NCI-H1436 (cell line): ENCODE measurements around the gene MRPL24.
"Not testable (repeated sequence)": the region's sequence is repeated elsewhere in the genome, so short reads cannot be mapped to it uniquely, and the experiment has no call there.

Experiments used
- DNase-seq: peaks from one replicate; lab custom pipeline; 2025; lab: John Stamatoyannopoulos, UW

Gene MRPL24

GRCh38 chr1:156760092-156760795, 19.4 kb upstream of the MRPL24 start:
- no peak for DNase-seq

- DNase-seq: not testable (repeated sequence)
Measured at GRCh38 chr1:156757572-156758253, 16.8 kb upstream of the MRPL24 start.

- no peak for DNase-seq
Measured at GRCh38 chr1:156756355-156756754, 15.5 kb upstream of the MRPL24 start.

DNA sequence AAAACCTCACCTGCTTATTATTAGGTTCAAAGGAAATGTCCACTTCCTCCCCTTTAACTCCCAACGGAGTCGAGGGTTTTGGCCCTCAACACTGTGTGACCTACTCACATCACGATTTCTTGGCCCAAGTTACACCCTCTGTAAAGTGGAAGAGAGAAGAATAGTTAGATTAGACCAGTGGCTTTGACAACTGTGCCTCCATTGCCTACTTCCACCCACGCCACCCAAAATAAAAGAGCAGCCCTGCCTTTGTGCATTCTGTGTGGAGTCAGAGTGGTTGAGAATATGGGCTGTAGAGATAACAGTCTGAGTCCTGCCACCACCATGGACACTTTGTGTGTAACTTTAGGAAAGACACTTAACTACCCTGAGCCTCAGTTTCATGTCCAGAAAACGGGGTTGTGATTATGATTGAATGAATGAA, 14.7 kb upstream of the MRPL24 start:
- no peak for DNase-seq

- DNase-seq: peak; percentile 94
Measured at GRCh38 chr1:156754219-156754618, 13.3 kb upstream of the MRPL24 start.

DNA sequence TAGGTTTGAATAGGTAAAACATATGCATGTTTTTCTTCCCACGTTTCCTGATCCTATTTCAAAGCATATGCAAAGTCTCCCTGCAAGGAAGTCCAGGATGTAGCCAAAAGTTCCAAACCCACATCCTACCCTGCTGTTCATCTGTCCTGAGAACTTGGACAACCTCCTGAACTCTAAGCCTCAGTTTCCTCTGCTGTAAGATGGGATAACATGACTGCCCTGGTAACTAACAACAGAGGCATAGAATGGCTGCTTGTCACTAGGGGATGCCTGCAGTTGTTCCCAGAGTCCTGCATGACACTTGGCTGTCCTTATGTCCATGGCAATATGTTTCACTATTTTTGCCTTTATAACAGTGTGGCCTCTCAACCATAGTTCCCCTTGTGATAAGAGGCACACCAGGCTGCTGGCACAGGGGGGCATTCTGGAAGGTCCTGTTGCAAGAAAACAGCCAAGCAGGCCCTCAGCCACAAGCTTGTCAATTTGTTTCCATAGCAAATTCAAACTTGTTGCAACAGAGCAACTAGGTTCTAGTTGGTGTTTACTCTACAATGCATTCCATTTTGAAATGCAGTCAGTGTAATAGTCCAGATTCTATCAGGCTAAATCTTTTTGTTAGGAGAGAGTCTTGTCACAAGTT, 12.1 kb upstream of the MRPL24 start:
- no peak for DNase-seq

- DNase-seq: peak; percentile 94
Measured at GRCh38 chr1:156751757-156752481, 11.0 kb upstream of the MRPL24 start.

DNA sequence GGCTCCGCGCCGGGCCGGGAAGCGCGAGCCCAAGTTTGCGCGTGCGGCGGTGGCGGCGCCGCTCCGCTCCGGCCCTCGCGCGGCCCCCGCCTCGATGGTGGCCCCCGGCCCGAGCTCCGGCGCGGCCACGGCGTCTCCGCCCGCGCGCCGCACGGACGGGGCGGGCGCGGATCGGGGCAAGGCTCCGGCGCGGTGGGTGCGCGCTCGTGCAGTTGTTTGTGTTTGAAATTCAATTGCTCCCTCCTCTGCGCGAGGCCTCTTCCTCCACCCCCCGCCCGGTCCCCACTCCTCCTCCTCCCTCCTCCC, 10.5 kb upstream of the MRPL24 start, which contains the start of gene HDGF:
TSS of gene HDGF (minus strand) at position 225 of the 306 bp plus-strand sequence. CDS start 246 bp downstream, outside the sequence.
- no peak for DNase-seq

DNA sequence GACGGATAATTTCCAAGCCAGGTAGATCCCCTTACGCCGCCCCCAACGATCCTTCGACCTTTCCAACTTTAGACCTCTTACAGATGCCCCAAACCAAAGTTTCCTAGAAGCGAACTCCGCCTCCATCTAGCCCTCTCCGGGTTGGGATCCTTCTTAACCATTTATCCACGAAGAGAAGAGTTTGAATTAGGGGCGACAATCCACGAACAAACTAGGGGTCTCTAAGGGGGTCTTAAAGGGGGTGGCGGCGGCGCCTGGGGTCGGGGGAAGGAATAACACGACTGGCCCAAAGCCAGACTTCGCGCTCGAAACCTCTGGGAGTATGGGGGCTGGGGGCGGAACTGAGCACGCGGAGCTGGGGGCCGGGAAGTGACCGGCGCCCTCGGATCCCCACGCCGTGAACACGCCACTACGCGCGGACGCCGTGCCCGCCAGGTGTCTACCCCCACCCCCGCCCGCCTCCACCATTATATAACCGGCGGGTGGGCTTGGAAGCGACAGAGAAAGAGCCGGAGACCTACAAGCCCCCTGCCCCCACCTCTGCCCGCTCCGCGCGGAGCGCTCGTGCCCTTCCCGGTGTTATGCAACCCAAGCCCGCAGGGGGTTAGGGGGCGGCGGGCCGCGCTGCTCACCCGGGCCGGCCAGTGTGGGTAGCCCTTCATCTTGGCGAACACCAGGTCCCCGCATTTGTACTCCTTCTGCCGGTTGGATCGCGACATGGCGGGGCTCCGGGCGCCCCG, 10.0 kb upstream of the MRPL24 start:
- DNase-seq: no peak

DNA sequence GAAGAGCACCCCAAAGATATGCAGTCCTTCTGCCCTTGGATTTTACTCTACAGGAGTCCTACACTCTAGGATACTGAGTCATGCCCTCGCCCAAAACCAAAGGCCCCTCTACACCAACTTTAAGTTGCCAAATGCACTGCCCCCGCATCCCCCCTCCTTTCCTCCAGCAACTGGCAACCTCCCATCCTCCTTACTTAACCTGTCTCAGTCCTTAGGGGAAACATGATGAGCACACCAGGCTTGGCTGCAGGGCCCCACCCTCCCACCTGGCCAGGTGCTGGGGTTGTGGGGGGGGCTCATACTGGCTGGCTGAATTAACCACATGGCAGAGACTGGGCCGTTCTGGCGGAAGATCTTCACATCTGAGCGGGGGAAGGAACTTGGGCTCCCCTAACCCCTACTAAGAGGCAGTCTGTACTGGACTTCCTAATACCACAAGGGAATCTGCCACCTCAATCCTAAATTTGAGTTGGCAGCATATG, 9.3 kb upstream of the MRPL24 start:
- no peak for DNase-seq

GRCh38 chr1:156749419-156750118, 8.7 kb upstream of the MRPL24 start:
- no peak for DNase-seq

DNA sequence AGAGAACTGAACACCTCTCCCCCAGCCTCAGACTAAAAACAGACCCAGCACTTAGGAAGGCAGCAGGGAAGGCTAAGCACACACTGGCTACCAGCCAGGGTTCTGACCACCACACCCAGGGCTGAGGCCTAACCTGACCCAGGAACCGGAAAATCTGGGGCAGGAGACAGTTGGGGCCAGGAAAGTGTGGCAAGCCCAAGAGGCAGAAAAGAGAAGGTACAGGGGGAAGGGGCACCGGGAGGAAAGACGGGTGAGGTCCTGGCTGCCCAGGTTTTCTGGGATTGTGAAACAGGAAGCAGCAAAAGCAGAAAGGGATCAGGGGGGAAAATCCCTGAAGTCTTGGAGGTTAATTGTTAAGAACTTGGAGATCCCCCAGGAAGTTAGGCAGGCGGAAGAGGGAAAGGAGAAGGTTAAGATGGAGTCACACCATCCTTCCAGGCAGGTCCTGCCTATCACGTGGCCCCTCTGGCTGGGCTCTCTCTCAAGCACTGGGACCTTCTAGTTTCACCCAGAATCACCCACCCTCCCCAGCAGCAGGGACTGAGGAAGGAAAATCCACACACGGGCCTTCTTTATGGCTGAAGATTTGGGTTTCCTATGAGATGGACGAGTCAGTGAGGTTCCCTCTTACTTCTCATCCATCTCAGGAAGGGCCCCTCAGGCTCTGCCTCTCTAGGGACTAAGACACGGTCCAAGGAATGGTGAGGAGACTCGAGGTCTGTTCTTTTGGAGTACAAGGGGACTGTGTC, 8.0 kb upstream of the MRPL24 start:
- DNase-seq: no peak

DNA sequence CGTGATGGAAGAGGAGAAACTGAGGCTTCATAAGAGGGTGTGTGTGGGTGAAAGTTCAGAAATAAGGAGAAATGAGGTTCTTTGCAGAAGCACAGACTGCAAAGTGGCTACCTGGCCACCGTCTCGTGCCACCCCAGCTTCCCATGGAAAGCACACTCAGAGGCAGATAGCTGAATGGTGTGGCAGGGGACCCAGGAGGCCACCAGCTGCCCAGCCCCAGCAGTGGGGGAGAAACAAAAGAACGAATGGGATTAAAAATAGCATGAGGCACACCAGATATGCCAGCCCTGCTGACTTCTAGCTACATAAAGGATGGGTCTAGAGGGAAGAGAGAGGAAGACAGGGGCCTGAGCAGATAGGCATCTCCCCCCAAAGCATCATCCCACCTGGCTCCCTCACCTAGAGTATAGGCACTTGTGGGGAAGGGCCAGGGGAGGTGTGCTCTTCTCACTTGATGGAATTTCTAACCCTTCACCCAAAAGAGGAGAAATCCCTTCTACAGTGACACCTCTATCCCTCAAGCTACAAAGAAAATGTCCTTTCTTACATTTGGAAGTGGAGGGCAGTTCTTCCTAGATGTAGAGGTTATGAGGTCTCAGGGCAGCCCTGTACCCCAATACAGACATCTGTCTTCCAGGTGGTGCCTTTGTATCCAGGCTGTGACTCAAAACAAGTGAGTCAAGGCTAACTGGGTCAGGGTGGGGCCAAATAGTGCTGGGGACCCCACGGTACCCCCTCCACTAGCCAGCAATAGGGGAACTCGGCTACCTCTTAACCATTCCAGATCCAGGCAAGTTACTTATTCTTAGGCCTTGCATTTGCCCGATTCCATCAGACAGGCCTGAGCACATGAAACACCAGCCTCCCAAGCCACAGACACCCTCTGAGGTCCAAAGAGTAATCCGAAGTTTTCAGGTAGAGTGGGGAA, 7.1 kb upstream of the MRPL24 start:
- DNase-seq: no peak

- peak; percentile 69 for DNase-seq
Measured at GRCh38 chr1:156746728-156747631, 6.1 kb upstream of the MRPL24 start.

- no peak for DNase-seq
Measured at GRCh38 chr1:156746406-156746727, 5.5 kb upstream of the MRPL24 start.

DNA sequence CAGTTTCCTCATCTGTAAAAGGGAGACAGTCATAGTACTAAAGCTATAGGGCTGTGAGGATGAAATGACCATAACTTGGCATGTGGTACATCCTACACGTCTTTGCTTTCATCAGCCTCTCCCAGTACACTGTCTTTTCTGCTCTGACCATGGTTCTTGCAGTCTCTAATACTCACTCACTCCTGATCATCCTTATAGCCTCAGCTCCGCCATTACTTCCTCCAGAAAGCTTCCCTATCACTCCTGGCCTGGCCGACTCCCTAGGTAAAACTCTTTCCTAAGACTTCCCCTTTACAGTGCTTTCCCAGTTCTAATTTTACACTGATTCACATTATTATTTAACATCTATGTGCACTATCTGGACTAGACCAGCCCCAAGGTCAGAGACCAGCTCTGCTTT, 5.0 kb upstream of the MRPL24 start:
- no peak for DNase-seq

GRCh38 chr1:156744786-156745419, 4.0 kb upstream of the MRPL24 start:
- DNase-seq: no peak

- no peak for DNase-seq
Measured at GRCh38 chr1:156744344-156744743, 3.5 kb upstream of the MRPL24 start.
